CD8-positive, alpha-beta memory T cell (primary cell): ENCODE results near the gene STARD5. TPM values are rescaled to one million over a fixed set of nuclear protein-coding genes. Genes with fewer than 3 reads are reported as not detected.
A peak's percentile ranks its signal among the peaks of the same experiment; 100 is the strongest.
"Not testable (repeated sequence)": the region's sequence is repeated elsewhere in the genome, so short reads cannot be mapped to it uniquely, and the experiment has no call there.

Experiments
- CTCF ChIA-PET: fragments of 350-600 bp; sonication (Branson Sonifier 250); formaldehyde crosslinking; loops from one replicate; lab custom pipeline; 2021; ENCODE audit warnings: antibody characterized with exemption; lab: Charles Lee
- POLR2A ChIA-PET: fragments of 350-600 bp; sonication (Branson Sonifier 250); formaldehyde crosslinking; loops from one replicate; lab custom pipeline; 2021; ENCODE audit warnings: antibody characterized with exemption; lab: Charles Lee
- DNase-seq, 5 donors: peaks; one replicate each; pipeline versions ENCODE4 v3.0.0 to v3.0.0-alpha.2; 2020 to 2022; ENCODE audit warnings: mixed read lengths in 1 of 5
- H3K27ac ChIP-seq: one replicate; pipeline ENCODE4 v1.7.0; 2013; ENCODE audit warnings: low read depth, mild to moderate bottlenecking, low read length, moderate library complexity
- H3K27me3 ChIP-seq: 2 replicates; pipeline ENCODE4 v1.7.0; 2013; ENCODE audit warnings: low read length, mild to moderate bottlenecking; ENCODE audit not compliant: insufficient read depth, poor library complexity, severe bottlenecking
- H3K36me3 ChIP-seq: 2 replicates; pipeline ENCODE4 v1.7.0; 2013; ENCODE audit warnings: mild to moderate bottlenecking, low read length, moderate library complexity; ENCODE audit not compliant: insufficient read depth
- H3K4me1 ChIP-seq: 2 replicates; pipeline ENCODE4 v1.7.0; 2013; ENCODE audit warnings: mild to moderate bottlenecking, low read length, moderate library complexity; ENCODE audit not compliant: insufficient read depth
- H3K4me3 ChIP-seq: 2 replicates; pipeline ENCODE4 v1.7.0; 2013; ENCODE audit warnings: mild to moderate bottlenecking, low read length
- H3K9me3 ChIP-seq: 2 replicates; pipeline ENCODE4 v1.7.0; 2013; ENCODE audit warnings: mild to moderate bottlenecking, low read length
- H3K27ac Mint-ChIP-seq, 8 donors: one replicate each; pipeline ENCODE4 v1.8.0; 2020 to 2021; ENCODE audit warnings: mixed read lengths in 8 of 8, mild to moderate bottlenecking in 6 of 8, inconsistent platforms in 3 of 8, moderate library complexity in 3 of 8
- H3K27me3 Mint-ChIP-seq, 2 donors: one replicate each; pipeline ENCODE4 v1.8.0; 2020 to 2021; ENCODE audit warnings: mixed read lengths in 2 of 2, mild to moderate bottlenecking in 1 of 2, moderate library complexity in 1 of 2
- H3K36me3 Mint-ChIP-seq, 3 donors: one replicate each; pipeline ENCODE4 v1.8.0; 2020 to 2021; ENCODE audit warnings: mixed read lengths in 3 of 3, inconsistent platforms in 1 of 3, mild to moderate bottlenecking in 1 of 3
- H3K4me1 Mint-ChIP-seq, 3 donors: one replicate each; pipeline ENCODE4 v1.8.0; 2020 to 2021; ENCODE audit warnings: mixed read lengths in 3 of 3, inconsistent platforms in 1 of 3, mild to moderate bottlenecking in 1 of 3
- H3K4me3 Mint-ChIP-seq, 7 donors: one replicate each; pipeline ENCODE4 v1.8.0; 2020 to 2021; ENCODE audit warnings: mixed read lengths in 7 of 7, mild to moderate bottlenecking in 6 of 7, moderate library complexity in 4 of 7, inconsistent platforms in 2 of 7
- H3K9me3 Mint-ChIP-seq, 5 donors: one replicate each; pipeline ENCODE4 v1.8.0; 2020 to 2022; ENCODE audit warnings: mixed read lengths in 5 of 5, mild to moderate bottlenecking in 3 of 5, moderate library complexity in 2 of 5, inconsistent platforms in 1 of 5
- polyA plus RNA-seq: library from polyadenylated mRNA; unstranded; fragments of 300-500 nt; fragmentation: Illumina TruSeq; gene quantifications from one replicate; pipeline ENCODE4 v1.2.3, GENCODE V29; 2021
- total RNA-seq, 2 experiments: library from RNA; stranded (reverse); gene quantifications; one replicate each; pipeline ENCODE4 v1.2.3, GENCODE V29; 2021

STARD5 gene
- total and polyA plus RNA-seq, 3 experiments from 2014 or later = 2.6 to 5.8 (median 4.4) TPM

DNA sequence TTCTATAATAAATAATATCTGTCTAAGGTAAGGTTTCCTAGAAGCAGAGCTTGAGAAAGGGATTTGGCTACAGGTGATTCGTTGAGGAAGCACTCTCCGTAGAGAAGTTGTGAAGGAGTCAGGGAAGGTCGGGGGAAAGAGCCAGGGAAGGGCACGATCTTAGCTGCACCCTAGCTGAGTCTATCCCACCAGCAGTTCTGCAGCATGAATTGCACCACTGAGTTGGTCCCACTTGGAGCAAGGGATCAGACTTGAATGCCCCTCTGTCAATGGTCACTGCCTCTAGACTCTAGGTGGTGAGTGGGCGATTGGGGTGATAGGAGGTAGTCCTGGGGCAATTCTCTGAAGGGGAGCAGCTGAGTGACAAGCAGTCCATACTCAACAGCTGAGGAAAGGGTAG is 36.5 kb upstream of the STARD5 start:
- ChIA-PET CTCF (no interaction called here), POLR2A (no interaction called here)
- Mint-ChIP-seq H3K9me3 (no peaks in the 10 kb centered on the region), H3K27me3 (peaks cover 3% of the 10 kb centered on the region in 2 donors), H3K4me3 (no peak overlapping the region), H3K4me1 (no peaks in the 10 kb centered on the region), H3K27ac (no peak overlapping the region), H3K36me3 (peaks cover 0 to 4% (median 2%) of the 10 kb centered on the region in 3 donors)
- Histone ChIP-seq H3K27me3 (no peaks in the 10 kb centered on the region), H3K4me1 (no peaks in the 10 kb centered on the region), H3K27ac (no peak overlapping the region), H3K9me3 (no peaks in the 10 kb centered on the region), H3K4me3 (no peak overlapping the region), H3K36me3 (no peaks in the 10 kb centered on the region)
- no peak for DNase-seq

DNA sequence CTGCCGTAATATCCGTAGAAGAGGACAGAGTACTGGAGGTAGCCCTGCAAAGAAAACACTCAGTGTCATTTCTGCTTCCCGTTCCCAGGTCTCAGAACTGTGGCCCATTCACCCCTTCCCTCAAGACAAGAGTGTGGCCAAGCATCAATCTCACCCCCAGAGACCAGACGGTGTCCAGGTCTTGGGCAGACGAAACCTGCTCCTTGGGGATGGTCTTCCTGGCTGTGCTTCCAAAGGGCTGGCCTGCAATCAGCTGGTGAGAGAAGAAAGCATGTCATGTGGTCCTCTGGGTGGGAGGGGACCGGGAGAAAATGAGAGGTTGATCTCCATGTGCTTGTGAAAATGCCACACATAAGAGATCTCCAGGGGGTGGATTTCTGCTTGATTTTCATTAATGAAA is 34.3 kb upstream of the STARD5 start:
- Mint-ChIP-seq H3K4me1 (no peaks in the 10 kb centered on the region), H3K27me3 (peaks cover 3% of the 10 kb centered on the region in 2 donors), H3K27ac (no peak overlapping the region), H3K36me3 (peaks cover 0 to 4% (median 0%) of the 10 kb centered on the region in 3 donors), H3K9me3 (no peaks in the 10 kb centered on the region), H3K4me3 (no peak overlapping the region)
- no peak for DNase-seq
- POLR2A ChIA-PET = no interaction called here
- H3K36me3 ChIP-seq = no peaks in the 10 kb centered on the region
- no peaks in the 10 kb centered on the region for H3K9me3 ChIP-seq
- H3K27ac ChIP-seq = no peak overlapping the region
- H3K4me3 ChIP-seq = no peak overlapping the region
- CTCF ChIA-PET = interaction anchor here (1.2 to 2.3 kb wide), 2 partner anchors 8 to 92 kb away, joined by 3 to 8 read pairs; no protein-coding TSS in a partner anchor
- no peaks in the 10 kb centered on the region for H3K4me1 ChIP-seq
- H3K27me3 ChIP-seq = no peaks in the 10 kb centered on the region

DNA sequence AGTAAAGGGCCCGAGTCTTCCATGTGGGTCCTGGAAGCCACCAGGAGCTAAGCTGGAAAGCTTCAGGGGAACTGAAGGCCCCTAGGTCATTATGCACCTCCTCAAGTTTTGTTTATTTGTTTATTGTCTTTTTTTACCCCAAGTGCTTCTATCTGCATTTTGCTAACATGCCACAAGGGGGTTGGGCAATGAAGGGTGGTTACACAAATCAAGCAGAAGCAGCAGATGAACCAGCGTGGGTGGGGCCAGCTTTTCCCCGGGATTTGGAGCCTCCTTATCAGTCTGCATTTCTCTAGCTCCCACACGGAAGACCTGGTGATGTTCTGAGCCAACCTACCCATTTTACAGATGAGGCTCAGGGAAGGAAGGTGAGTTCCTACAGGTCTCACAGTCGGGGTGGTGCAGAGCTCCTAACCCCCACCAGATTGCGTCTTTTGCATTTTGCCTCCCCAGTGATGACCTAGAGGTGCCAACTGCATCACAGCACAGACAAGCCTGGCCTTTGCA is 33.3 kb upstream of the STARD5 start:
- no peaks in the 10 kb centered on the region for H3K4me1 Mint-ChIP-seq
- ChIA-PET POLR2A (no interaction called here), CTCF (interaction anchor here (1.2 to 2.3 kb wide), 3 partner anchors 9 to 91 kb away, joined by 3 to 8 read pairs (median 5); no protein-coding TSS in a partner anchor)
- H3K9me3 Mint-ChIP-seq = no peaks in the 10 kb centered on the region
- no peak overlapping the region for H3K27ac Mint-ChIP-seq
- no peak overlapping the region for H3K4me3 Mint-ChIP-seq
- peaks cover 3% of the 10 kb centered on the region in 2 donors for H3K27me3 Mint-ChIP-seq
- DNase-seq = no peak
- Histone ChIP-seq H3K36me3 (no peaks in the 10 kb centered on the region), H3K4me3 (no peak overlapping the region), H3K27me3 (no peaks in the 10 kb centered on the region), H3K27ac (no peak overlapping the region), H3K4me1 (no peaks in the 10 kb centered on the region), H3K9me3 (no peaks in the 10 kb centered on the region)
- H3K36me3 Mint-ChIP-seq = peaks cover 0 to 2% (median 0%) of the 10 kb centered on the region in 3 donors

DNA sequence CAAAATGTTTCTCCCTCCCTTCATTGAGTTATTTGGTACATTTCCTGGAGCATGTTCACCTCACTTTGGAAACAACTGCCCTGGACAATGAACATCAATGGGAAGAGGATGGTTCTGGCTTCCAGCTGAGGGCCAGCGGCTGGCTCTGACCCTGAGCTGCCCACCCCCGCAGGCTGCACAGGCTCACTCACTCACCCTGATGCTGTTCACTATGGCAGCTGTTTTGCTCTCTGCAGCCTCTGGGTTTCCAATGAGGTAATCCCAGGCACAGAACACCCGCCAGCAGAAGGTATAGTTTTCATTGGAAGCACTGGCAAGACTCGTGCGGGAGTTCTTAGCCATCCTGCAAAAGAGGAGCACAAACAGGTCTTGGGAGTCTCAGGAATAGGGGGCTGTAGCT is 32.3 kb upstream of the STARD5 start:
- H3K27ac Mint-ChIP-seq = no peak overlapping the region
- H3K36me3 ChIP-seq = no peaks in the 10 kb centered on the region

DNA sequence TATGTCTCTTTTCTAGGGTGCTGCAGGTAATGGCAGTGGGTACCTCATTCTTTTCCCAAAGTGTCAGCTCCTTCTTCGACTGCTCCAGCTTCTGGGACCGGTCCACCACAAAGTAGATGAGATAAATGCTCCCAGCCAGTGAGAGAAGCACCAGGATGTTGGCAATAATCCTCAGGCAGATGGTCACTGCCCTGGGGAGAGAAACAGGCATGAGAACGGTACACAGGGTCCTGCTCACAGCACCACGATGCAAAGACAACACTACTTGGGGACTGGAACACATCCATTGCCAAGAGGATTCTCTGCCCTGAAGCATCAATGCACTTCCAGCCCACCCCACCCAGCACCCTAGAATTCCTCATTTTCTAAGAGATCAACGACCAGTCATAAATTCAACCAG is 27.7 kb upstream of the STARD5 start:
- H3K9me3 Mint-ChIP-seq = no peaks in the 10 kb centered on the region
- DNase-seq = no peak
- no peak overlapping the region for H3K4me3 Mint-ChIP-seq
- ChIA-PET CTCF (no interaction called here), POLR2A (no interaction called here)
- Histone ChIP-seq H3K27me3 (no peaks in the 10 kb centered on the region), H3K27ac (no peak overlapping the region), H3K36me3 (no peaks in the 10 kb centered on the region), H3K9me3 (no peaks in the 10 kb centered on the region), H3K4me1 (no peaks in the 10 kb centered on the region), H3K4me3 (no peak overlapping the region)
- peaks cover 0 to 6% of the 10 kb centered on the region in 2 donors for H3K27me3 Mint-ChIP-seq
- no peak overlapping the region for H3K27ac Mint-ChIP-seq
- H3K4me1 Mint-ChIP-seq = no peaks in the 10 kb centered on the region
- H3K36me3 Mint-ChIP-seq = no peaks in the 10 kb centered on the region

More for the DNA sequence above, 32.3 kb upstream of the STARD5 start:
- ChIA-PET POLR2A (no interaction called here), CTCF (interaction anchor here (1.0 to 1.7 kb wide), 2 partner anchors 20 to 82 kb away, joined by 4 to 5 read pairs; no protein-coding TSS in a partner anchor)
- H3K4me3 ChIP-seq = no peak overlapping the region
- Mint-ChIP-seq H3K9me3 (no peaks in the 10 kb centered on the region), H3K27me3 (peaks cover 3% of the 10 kb centered on the region in 2 donors), H3K4me1 (no peaks in the 10 kb centered on the region), H3K36me3 (no peaks in the 10 kb centered on the region), H3K4me3 (no peak overlapping the region)
- no peaks in the 10 kb centered on the region for H3K4me1 ChIP-seq
- H3K9me3 ChIP-seq = no peaks in the 10 kb centered on the region
- H3K27me3 ChIP-seq = no peaks in the 10 kb centered on the region
- no peak for DNase-seq
- H3K27ac ChIP-seq = no peak overlapping the region

DNA sequence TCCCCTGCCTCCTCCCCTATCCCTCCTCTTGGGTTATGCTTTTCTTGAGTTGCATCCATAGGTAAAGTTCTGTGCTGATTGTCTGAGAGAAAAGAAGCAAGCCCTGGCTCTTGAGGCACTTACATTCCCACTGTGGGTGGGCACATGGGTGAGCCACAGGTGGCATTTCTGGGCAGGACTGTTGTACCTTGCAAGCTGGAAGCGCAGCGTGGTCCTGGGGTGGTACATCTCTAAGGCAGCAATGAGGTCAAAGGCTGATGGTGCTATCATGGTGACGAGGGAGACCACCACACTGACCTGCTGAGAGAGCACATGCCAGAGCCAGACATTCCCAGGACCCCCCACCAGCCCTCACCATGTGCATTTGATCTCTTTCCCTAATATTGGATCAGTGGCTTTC is 25.3 kb upstream of the STARD5 start:
- ChIA-PET CTCF (no interaction called here), POLR2A (no interaction called here)
- H3K27me3 ChIP-seq = no peaks in the 10 kb centered on the region
- H3K36me3 ChIP-seq = no peaks in the 10 kb centered on the region
- no peak overlapping the region for H3K27ac ChIP-seq
- H3K27ac Mint-ChIP-seq = peak overlapping the region in 1 of 8 donors; percentile 58
- peaks cover 0 to 6% of the 10 kb centered on the region in 2 donors for H3K27me3 Mint-ChIP-seq
- H3K4me1 Mint-ChIP-seq = no peaks in the 10 kb centered on the region
- no peaks in the 10 kb centered on the region for H3K9me3 Mint-ChIP-seq
- H3K9me3 ChIP-seq = no peaks in the 10 kb centered on the region
- no peak overlapping the region for H3K4me3 ChIP-seq
- no peak for DNase-seq
- H3K4me3 Mint-ChIP-seq = no peak overlapping the region
- no peaks in the 10 kb centered on the region for H3K4me1 ChIP-seq
- peaks cover 0 to 2% (median 0%) of the 10 kb centered on the region in 3 donors for H3K36me3 Mint-ChIP-seq

DNA sequence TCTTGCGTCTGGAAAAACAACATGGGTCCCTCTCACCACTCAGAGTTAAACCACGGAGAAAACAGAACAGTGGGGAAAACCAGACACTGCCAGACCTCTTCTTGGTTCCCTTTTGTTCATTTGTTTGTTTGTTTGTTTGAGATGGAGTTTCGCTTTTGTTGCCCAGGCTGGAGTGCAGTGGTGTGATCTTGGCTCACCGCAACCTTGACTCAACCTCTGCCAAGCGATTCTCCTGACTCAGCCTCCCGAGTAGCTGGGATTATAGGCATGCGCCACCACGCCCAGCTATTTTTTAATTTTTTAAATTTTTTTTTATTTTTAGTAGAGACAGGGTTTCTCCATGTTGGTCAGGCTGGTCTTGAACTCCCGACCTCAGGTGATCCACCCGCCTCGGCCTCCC is 24.8 kb upstream of the STARD5 start:
- H3K36me3 ChIP-seq, H3K9me3 ChIP-seq, DNase-seq, H3K4me3 ChIP-seq, POLR2A ChIA-PET, H3K27ac ChIP-seq, H3K27me3 Mint-ChIP-seq, H3K4me1 ChIP-seq, H3K36me3 Mint-ChIP-seq, H3K4me3 Mint-ChIP-seq, H3K27ac Mint-ChIP-seq, H3K27me3 ChIP-seq, H3K9me3 Mint-ChIP-seq, H3K4me1 Mint-ChIP-seq, CTCF ChIA-PET: not testable (repeated sequence)

DNA sequence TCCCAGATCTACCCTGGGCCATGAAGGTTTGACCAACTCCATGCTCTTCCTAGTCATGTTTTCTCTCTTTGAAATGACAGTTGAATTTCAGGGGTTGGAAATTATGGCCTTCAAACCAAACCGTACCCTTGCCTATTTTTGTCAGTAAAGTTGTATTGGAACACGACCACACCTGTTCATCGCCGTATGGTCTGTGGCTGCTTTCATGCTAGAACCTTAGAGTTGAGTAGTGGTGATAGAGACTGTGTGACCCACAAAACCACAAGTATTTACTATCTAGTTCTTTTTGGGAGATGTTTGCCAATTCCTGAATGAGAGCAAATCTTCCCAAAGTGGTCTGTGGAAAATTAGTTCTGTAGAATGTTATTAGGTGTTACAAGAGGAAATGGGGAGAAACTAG is 24.0 kb upstream of the STARD5 start:
- Histone ChIP-seq H3K36me3 (no peaks in the 10 kb centered on the region), H3K4me1 (no peaks in the 10 kb centered on the region), H3K4me3 (no peak overlapping the region), H3K27me3 (no peaks in the 10 kb centered on the region), H3K9me3 (no peaks in the 10 kb centered on the region), H3K27ac (no peak overlapping the region)
- H3K36me3 Mint-ChIP-seq = peaks cover 0 to 2% (median 0%) of the 10 kb centered on the region in 3 donors
- ChIA-PET CTCF (no interaction called here), POLR2A (no interaction called here)
- no peak overlapping the region for H3K4me3 Mint-ChIP-seq
- no peaks in the 10 kb centered on the region for H3K4me1 Mint-ChIP-seq
- DNase-seq = no peak
- peaks cover 0 to 8% of the 10 kb centered on the region in 2 donors for H3K27me3 Mint-ChIP-seq
- no peaks in the 10 kb centered on the region for H3K9me3 Mint-ChIP-seq
- H3K27ac Mint-ChIP-seq = peak overlapping the region in 1 of 8 donors; percentile 71
